ENCODE measurements around the gene ACP7.
"Not testable (repeated sequence)": the region's sequence is repeated elsewhere in the genome, so short reads cannot be mapped to it uniquely, and the experiment has no call there.

Gene ACP7, protein sequence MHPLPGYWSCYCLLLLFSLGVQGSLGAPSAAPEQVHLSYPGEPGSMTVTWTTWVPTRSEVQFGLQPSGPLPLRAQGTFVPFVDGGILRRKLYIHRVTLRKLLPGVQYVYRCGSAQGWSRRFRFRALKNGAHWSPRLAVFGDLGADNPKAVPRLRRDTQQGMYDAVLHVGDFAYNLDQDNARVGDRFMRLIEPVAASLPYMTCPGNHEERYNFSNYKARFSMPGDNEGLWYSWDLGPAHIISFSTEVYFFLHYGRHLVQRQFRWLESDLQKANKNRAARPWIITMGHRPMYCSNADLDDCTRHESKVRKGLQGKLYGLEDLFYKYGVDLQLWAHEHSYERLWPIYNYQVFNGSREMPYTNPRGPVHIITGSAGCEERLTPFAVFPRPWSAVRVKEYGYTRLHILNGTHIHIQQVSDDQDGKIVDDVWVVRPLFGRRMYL

DNA sequence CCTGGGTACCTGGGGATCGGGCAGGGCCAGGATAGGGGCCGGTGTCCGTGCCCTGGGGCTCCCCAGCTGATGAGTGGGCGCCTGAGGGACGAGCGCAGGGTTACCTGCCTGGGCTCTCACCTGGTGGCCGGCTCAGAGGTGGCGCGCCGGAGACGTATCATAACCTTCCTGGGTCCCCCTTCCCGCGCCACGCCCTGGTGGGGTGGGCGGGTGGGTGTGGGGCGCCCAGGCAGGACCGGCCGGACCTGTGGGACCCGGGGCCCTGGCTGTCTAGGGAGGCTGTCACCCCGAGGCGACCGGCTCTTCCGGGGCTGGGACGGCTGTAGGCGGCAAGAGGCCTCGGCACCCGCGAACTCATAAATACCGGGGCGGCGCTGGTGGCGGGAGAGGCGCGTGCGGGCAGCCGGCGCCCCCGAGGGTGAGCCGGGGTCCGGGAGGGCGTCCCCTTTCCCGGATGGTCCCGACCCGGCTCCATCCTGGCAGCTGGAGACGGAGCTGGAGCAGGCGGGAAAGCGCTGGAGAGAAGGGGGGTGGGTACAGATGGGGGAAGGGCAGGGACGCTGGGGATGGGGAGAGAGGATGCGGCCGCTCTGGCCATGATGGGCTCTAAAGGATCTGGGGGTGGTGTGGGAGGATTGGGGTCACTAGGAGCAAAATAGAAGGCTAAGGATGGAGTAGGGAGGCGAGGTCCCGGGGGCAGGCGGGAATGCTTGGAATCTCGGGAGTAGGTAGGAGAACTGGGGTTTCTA lies at the start of gene ACP7:
Gene ACP7 (plus strand): TSS at position 386 of the 749 bp plus-strand sequence. CDS start 902 bp downstream, outside the sequence.
- peak in 5 of 14 donors; percentile 12 to 63 (median 21) for DNase-seq

DNA sequence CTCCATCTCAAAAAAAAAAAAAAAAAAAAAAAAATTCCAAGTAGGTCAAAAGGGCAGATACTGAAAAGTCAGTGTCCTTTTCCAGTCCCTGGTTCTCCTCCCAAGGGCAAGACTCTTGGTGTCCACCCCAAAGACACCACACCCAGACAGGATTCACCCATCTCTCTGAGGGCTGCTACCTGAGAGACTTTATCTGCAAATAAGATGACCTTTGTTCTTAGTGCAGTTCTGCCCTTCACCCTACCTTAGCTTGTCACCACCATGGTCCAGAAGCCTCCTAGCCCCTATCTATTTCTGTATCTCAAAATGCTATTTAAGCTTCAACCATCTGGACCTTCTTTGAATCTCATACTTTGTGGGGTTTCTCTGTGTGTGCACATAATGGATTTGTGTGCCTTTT lies 47.6 kb upstream of the ACP7 start:
- no peak for DNase-seq

DNA sequence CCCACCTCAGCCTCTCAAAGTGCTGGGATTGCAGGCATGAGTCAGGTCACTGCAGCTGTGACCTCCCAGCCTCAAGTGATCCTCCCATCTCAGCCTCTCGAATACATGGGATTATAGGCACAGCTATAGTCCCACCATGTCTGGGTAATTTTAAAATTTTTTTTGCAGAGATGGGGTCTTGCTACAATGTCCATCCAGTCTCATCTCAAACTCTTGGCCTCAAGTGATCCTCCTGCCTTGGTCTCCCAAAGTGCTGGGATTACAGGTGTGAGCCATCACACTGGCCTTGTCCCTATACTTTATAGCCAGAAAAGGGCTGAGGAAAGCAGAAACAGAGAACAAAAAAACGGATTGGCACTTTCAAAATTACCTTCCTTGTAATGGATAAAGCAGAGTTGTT lies 47.0 kb upstream of the ACP7 start:
- DNase-seq = no peak

DNA sequence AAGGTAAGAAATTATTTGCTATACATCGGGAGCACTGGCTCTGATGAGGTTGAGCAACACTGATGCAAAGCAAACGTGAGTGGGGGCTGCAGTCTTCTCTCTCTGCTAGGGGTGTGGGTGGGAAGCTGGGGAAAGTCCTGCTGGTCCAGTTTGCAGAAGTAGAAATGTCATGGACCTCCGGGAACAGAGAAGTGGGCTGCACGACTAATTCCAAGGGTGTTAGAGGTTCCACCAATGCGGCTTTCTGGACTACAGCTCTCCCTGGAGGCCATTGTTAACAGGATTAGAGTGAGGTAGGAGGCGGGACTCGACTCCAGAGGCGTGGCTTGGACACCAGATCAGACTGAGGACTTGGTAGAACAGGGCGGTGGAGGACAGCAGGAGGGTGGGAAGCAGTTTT lies 46.1 kb upstream of the ACP7 start:
- peak in 2 of 14 donors; percentile 1 to 61 for DNase-seq

DNA sequence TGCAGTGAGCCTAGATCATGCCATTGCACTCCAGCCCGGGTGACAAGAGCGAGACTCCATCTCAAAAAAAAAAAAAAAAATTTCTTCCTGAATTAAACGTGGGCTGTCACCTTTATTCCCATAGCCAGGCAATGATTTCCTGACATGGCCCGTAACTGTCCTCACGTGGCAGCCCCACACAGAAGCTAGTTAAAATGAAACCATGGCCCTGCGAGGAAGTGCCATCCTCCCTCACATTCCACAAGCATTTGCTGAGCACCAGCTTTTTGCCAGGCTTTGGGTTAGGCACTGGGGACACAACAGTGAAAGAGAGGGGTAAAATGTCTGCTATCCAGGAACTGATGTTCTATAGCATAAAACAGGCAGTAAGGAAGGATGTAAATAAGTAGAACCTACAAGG lies 38.7 kb upstream of the ACP7 start:
- DNase-seq = no peak

DNA sequence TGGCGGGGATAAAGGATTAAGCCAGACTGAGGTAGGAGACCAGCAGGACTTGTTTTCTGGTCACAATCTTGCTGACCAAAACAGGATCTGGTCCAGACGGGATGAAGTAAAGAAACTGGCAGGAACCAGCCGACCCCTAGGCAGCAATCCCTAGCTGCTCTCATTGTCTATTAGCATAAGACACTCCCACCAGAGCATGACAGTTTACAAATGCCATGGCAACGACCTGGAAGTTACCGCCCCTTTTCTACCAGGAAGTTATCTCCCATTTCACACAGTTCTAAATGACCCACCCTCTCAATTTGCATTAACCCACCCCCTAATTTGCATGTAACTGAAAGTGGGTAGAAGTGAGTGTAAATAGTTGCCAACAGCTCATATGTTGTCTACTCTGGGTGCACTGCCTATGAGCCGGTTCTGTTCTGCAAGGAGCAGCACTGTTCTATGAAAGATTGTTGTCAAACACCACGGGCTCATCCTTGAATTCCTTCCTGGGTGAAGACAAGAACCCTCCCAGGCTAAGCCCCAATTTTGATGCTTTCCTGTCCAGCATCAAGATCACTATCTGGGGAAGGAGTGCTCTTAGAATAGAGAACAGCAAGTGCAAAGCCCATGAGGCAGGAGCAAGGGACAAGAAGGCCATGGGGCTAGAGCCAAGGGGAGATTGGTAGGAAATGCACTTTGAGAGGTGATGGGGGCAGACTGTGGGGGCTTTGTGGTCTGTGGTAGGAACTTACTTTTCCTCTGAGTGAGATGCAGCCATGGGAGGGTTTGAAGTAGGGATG lies 37.9 kb upstream of the ACP7 start:
- DNase-seq = no peak

DNA sequence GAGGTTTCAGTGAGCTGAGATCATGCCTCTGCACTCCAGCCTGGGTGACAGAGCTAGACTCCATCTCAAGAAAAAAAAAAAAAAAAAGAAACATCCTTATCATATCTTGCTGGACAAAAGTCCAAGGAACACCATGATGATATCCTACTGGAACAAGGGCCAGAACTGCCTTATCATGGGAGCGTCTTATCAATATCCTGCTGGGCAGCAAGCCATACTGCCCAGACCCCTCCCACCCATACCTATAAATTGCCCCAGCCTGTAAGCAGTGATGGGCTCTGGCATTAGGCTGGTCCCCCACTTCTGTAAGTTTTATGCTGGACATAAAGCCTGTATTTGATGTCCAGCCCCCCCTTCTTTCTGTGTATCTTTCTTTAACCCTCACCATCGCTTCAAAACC lies 37.1 kb upstream of the ACP7 start:
- no peak for DNase-seq

DNA sequence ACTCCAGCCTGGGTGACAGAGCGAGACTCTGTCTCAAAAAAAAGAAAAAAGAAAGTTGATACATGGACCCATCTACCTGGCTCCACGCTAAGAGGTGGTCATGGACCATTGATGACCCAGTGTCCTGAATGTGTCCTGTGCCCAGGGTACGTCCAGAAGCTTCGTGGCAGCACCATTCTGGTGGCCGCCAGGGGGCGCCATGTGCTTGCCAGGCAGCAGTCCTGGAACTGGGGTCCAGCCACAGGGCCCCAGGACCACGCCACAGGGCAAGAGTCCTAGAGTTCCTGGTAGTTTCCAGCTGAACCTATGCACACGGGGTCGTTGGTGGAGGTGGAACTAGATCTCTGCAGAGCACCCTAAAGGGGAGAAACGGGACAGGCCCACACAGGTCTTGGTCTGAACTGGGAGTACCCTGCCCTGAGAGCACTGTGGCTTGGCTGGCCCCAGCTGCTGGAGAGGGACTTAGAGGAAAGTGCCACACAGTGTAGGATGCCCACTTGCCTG lies 31.9 kb upstream of the ACP7 start:
- peak in 13 of 14 donors; percentile 1 to 74 (median 42) for DNase-seq

DNA sequence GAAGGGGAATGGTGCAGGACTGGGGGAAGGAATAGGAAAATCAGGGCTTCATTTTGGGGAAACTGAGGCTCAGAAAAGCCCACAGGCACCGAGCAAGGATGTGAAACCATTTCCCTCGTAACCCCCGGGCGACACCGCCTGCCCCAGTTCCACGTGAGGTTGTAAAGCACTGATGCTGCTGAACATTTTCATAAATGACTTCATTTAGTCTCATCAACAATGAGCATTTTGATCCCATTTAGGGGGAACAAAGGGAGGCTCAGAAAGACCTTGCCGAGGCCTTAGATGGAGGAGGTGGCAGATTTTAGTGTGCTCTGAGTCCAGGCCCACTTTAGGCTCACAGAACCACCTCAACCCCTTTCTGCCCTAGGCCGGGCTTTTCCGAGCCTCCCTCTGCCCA lies 31.3 kb upstream of the ACP7 start:
- peak in 9 of 14 donors; percentile 17 to 56 (median 40) for DNase-seq

DNA sequence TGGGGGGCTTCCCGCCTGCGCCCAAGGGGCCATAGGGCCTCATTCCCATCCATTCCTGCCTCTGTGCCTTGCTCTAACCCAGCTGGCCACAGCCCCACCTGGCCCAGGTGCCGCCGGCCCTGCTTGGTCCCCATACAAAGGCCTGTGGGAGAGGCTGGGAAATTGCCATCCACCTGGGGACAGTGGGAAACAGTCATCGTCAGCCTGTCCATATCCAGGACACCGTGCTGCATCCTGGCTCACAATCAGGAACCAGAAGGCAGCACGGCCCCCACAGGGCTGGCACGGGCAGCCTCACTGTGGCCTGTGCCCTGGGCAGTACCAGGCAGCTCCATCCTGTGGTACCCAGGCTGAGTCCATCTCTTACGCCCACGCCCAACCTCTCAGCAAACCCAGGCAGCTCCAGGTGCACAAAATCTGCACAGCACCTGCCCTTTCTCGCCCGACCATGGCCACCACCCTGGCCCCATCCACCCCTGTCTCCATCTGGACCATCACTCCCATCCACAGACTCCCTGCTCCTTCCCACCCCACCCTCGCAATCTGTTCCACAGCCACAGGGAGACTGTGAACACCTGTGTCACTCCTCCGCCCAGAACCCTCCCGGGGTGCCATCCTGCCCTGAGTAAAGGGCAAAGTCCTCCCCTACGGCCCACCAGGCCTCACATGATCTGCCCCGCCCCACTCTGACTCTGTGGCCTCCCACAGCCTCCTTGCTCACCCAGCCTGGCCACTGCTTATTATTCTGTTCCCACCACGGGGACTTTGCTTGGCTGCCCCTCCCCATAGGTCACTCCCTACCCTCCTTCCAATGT lies 30.7 kb upstream of the ACP7 start:
- peak in 10 of 14 donors; percentile 11 to 98 (median 46) for DNase-seq

DNA sequence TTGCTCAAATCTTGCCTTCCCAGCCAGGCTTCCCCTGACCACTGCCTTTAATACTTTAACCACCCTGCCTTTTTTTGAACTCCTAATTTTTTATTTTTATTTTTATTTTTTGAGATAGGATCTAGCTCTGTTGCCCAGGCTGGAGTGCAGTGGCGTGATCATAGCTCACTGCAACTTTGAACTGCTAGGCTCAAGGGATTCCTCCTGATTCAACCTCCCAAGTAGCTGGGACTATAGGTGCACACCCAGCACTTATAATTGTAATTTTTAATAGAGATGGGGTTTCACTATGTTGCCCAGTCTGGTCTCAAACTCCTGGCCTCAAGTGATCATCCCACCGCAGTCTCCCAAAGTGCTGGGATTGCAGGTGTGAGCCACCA lies 30.1 kb upstream of the ACP7 start:
- no peak for DNase-seq

DNA sequence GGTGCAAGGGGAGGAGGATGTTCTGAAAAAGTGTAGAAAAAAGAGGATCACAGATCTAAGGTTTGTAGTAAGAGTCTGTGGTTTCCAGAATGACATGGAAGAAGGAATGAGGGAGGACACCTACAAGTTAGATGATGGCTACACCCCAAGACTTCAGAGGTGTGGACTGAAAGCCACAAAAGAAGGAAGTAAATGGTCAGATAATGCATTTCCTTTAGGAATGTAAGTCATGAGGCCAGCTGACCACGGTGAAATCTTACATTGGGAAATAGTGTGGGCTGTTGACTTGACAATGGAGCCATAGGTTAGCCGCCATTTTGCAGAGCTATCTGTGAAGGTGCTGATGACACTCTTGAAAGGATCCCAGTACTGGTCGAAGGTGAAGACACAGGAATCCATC lies 26.6 kb upstream of the ACP7 start:
- no peak for DNase-seq

DNA sequence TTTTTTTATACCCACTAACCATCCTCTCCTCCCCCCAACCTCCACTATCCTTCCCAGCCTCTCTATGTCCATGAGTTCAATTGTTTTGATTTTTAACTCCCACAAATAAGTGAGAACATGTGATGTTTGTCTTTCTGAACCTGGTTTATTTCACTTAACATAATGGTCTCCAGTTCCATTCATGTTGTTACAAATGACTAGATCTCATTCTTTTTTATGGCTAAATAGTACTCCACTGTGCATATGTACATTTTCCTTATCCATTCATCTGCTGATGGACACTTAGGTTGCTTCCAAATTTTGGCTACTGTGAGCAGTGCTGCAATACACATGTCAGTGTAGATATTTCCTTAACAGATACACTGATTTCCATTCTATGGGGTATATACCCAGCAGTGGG lies 24.9 kb upstream of the ACP7 start:
- no peak for DNase-seq

DNA sequence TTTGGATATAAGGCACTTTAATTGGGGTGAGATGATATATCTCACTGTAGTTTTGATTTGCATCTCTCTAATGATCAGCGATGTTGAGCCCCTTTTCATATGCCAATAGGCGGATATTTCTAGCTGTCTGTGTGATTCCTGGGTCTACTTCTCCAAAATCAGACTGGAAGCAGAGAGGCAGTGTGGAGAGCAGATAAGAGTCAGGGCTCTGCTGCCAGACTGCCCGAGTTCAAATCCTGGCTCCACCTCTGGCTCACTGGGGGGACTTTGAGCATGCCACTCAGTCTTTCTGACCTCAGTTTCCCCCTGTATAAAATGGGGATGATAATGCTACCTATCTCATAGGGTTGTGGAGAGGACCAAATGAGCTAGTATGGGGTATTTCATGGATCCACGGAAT lies 24.0 kb upstream of the ACP7 start:
- DNase-seq = no peak

DNA sequence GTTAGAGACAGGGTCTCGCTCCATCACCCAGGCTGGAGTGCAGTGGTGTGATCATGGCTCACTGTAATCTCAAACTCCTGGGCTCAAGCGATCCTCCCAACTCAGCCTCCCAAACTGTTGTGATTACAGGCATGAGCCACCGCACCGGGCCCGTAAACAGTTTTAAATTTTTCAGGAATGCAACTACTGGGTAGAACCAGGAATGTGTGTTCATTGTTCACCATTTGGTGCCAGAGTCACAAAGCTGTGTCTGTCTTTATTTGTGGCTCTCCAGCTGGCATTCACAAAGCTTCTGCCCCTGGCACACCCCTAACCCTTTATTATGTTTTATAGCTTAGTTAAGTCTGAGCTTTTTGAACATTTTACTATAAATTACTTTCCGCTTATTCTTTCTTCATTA lies 19.8 kb upstream of the ACP7 start:
- no peak for DNase-seq

DNA sequence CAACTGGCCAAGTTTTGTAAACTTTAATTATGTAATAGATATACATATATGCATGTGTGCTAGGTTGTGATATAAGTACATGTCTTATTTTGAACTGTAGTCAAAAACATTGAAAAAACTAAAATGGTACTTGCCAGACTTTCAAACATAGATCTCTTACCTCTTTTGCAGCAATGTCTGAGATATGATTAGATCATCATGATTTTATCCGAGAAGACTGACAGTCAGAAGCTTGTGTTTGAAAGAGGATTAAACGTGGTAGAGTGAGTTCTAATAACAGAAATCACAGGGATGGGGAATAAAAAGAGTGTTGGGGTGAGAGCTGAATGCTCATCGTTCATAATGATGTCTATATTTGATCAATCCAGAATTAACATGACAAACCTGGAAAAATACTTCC lies 18.2 kb upstream of the ACP7 start:
- DNase-seq = no peak

DNA sequence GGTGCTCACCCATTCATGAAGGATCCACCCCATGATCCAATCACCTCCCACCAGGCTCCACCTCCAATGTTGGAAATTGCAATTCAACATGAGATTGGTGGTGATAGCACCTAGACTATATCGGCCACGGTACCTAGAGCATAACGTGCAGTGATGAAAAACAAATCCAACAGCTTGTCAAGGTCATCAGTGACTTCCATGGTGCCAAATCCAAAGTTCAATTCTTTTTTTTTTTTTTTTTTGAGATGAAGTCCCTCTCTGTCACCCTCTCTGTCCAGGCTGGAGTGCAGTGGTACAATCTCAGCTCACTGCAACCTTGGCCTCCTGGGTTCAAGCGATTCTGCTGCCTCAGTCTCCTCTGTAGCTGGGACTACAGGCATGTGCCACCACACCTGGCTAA lies 17.1 kb upstream of the ACP7 start:
- no peak for DNase-seq

DNA sequence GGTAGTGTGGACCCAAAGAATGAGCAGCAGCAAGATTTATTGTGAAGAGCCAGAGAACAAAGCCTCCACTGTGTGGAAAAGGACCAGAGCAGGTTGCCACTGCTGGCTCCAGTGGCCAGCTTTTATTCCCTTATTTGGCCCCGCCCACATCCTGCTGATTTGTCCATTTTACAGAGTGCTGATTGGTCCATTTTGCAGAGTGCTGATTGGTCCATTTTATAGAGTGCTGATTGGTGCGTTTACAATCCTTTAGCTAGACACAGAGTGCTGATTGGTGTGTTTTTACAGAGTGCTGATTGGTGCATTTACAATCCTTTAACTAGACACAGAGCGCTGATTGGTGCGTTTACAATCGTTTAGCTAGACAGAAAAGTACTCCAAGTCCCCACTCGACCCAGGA lies 15.9 kb upstream of the ACP7 start:
- DNase-seq = not testable (repeated sequence)

DNA sequence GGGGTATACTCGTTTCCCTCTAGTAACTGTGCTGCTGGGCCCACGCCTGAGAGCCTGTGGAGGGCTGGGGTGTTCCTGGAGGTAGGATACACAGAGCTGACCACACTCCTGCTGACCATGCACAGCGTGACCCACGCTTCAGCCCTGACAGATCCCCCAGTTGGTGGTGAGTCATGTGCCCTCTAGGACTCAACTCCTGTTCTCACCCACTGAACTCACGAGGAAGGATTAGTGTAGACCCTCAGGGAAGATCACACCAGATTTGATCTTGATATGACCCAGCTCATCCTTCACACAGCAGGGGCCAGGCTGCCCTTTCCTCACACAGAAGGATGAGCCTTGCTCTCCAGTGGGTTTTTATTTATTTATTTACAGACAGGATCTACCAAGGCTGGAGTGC lies 13.3 kb upstream of the ACP7 start:
- DNase-seq = no peak

DNA sequence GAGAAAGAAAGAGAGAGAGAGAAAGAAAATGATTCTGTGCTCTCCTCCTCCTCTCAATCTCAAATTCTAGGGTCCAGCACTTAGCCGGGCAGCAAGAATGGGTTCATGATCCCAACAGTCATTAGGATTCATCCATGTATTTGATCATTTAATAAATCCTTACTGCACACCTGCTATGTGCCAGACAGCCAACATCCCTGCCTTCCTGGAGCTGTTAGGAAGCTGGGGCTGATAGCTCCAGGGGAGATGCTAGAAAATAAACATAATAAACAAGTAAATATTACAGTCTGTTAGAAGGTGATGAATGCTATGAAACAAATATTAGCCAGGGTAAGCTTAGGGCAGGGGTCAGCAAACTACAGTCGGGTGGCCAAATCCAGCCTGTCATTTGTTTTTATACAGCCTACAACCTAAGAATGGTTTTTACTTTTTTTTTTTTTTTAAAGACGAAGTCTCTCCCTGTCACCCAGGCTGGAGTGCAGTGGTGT lies 9.9 kb upstream of the ACP7 start:
- no peak for DNase-seq

DNA sequence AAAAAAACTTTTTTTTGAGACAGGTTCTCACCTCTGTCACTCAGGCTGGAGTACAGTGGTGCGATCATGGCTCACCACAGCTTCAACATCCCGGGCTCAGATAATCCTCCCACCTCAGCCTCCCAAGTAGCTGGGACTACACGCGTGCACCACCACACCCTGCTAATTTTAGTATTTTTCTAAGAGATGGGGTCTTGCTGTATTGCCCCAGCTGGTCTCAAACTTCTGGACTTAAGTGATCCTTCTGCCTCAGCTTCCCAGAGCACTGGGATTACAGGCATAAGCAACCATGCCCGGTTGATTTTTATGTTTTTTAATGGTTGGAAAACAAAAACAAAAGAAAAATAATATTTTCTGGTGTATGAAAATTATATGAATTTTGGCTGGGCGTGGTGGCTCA lies 9.2 kb upstream of the ACP7 start:
- DNase-seq = no peak

DNA sequence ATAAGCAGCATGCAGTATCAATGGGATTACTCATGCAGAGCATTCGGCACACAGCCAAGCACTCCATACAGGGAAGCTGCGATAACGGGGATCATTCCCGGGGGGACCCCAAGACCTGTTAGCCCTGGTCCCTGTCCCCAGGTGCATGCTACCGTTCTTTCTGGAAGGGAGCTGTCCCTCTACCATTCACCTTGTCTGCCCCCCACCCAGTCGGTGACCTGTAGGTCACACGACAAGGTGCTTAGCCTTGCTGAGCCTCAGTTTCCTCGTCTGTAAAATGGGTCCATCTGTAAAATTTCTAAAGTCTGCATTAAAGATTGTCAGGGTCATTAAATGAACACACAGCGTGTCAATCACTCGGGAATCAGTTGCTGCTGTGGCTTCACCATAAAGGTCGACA lies 6.8 kb upstream of the ACP7 start:
- DNase-seq = no peak

All from C1 segment of cervical spinal cord (tissue), 14 donors.